ENCODE measurements around the gene SLC4A5. TPM values are rescaled to one million over a fixed set of nuclear protein-coding genes. Genes with fewer than 3 reads are reported as not detected.

SLC4A5 gene
- total RNA-seq, 1 experiment from 2014 or later: 1.8 TPM

DNA sequence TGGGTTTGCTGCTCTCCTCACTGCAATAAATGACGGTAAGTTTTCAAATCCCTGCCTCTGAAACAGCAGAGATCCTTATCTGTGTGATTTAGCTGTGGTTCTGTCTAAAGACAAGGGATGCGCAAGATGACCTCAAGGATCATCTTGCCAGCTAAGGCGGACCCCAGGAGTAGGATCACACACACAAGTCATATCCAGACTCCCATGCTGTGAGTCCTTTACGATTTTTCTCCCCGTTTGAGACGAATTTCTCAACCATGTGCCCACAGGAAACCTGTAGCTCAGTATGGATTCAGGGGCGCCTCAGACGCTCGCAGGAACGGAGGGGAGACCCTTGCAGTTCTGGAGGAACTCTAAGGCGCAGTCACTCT, 48.0 kb upstream of the SLC4A5 start:
- POLR2A ChIA-PET: interaction anchor here (0.7 to 1.6 kb wide), 8 partner anchors 9 to 67 kb away, joined by 3 to 12 read pairs (median 5); partner anchors contain the start of gene WBP1
- ATAC-seq (peak; percentile 25), DNase-seq (ENCODE audit: low spot score) (no peak)
- H3K4me1 Mint-ChIP-seq: peaks cover 4% of the 10 kb centered on the region; the same call in 1 of the 2 replicates
- no peak overlapping the region; the same call in 1 of the 2 replicates for H3K4me3 Mint-ChIP-seq
- no peaks in the 10 kb centered on the region for H3K36me3 Mint-ChIP-seq
- TF ChIP-seq ZNF232 (CRISPR knock-in tag; IDR thresholded peaks at IDR 0.05): no peak
- TF ChIP-seq JAZF1 (CRISPR knock-in tag; IDR thresholded peaks at IDR 0.05): no peak
- TF ChIP-seq TEAD1 (CRISPR knock-in tag; IDR thresholded peaks at IDR 0.05): no peak
- no peaks in the 10 kb centered on the region; the same call in none of the 2 replicates for H3K27me3 Mint-ChIP-seq (ENCODE audit: low read depth)
- peak overlapping the region; percentile 95 for H3K27ac Mint-ChIP-seq
- CTCF ChIA-PET: interaction anchor here (0.7 to 3.3 kb wide), 38 partner anchors 9 to 562 kb away, joined by 3 to 36 read pairs (median 5); partner anchors contain the start of genes AUP1, C2orf81, CCDC142 and DCTN1
- H3K9me3 Mint-ChIP-seq: no peaks in the 10 kb centered on the region

DNA sequence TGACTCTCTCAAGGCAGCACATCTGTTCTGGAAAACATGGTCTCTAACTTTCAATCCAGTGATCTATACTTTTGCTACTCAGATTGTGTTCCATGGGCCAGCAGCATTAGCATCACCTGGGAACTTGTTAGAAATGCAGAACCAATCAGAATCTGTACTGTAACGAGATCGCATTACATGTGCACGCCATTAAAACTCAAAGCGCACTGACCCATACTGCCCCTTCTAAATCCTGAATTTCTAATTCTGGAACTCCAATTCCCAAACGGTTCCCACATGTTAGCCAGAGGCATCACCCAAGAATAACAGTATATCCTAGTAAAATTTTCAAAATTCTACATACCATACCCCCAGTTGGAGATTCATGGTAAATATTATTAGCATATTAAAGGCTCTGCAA, 47.4 kb upstream of the SLC4A5 start:
- H3K4me3 Mint-ChIP-seq: no peak overlapping the region; the same call in 1 of the 2 replicates
- no peak overlapping the region for H3K27ac Mint-ChIP-seq
- no peaks in the 10 kb centered on the region; the same call in none of the 2 replicates for H3K27me3 Mint-ChIP-seq (ENCODE audit: low read depth)
- CTCF ChIA-PET: interaction anchor here (0.9 to 3.3 kb wide), 21 partner anchors 8 to 270 kb away, joined by 3 to 36 read pairs (median 8); partner anchors contain the start of genes AUP1, CCDC142, DCTN1 and MOB1A
- ATAC-seq (no peak), DNase-seq (ENCODE audit: low spot score) (no peak)
- no peaks in the 10 kb centered on the region for H3K36me3 Mint-ChIP-seq
- peaks cover 4% of the 10 kb centered on the region; the same call in 1 of the 2 replicates for H3K4me1 Mint-ChIP-seq
- H3K9me3 Mint-ChIP-seq: no peaks in the 10 kb centered on the region
- no peak for TF ChIP-seq SOX15 (CRISPR knock-in tag; IDR thresholded peaks at IDR 0.05)
- TF ChIP-seq, protein P1, sequence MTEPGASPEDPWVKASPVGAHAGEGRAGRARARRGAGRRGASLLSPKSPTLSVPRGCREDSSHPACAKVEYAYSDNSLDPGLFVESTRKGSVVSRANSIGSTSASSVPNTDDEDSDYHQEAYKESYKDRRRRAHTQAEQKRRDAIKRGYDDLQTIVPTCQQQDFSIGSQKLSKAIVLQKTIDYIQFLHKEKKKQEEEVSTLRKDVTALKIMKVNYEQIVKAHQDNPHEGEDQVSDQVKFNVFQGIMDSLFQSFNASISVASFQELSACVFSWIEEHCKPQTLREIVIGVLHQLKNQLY (CRISPR knock-in tag; IDR thresholded peaks at IDR 0.05): no peak
- TF ChIP-seq, protein P2, sequence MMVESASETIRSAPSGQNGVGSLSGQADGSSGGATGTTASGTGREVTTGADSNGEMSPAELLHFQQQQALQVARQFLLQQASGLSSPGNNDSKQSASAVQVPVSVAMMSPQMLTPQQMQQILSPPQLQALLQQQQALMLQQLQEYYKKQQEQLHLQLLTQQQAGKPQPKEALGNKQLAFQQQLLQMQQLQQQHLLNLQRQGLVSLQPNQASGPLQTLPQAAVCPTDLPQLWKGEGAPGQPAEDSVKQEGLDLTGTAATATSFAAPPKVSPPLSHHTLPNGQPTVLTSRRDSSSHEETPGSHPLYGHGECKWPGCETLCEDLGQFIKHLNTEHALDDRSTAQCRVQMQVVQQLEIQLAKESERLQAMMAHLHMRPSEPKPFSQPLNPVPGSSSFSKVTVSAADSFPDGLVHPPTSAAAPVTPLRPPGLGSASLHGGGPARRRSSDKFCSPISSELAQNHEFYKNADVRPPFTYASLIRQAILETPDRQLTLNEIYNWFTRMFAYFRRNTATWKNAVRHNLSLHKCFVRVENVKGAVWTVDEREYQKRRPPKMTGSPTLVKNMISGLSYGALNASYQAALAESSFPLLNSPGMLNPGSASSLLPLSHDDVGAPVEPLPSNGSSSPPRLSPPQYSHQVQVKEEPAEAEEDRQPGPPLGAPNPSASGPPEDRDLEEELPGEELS (CRISPR knock-in tag; IDR thresholded peaks at IDR 0.05): no peak
- TF ChIP-seq, protein P3, sequence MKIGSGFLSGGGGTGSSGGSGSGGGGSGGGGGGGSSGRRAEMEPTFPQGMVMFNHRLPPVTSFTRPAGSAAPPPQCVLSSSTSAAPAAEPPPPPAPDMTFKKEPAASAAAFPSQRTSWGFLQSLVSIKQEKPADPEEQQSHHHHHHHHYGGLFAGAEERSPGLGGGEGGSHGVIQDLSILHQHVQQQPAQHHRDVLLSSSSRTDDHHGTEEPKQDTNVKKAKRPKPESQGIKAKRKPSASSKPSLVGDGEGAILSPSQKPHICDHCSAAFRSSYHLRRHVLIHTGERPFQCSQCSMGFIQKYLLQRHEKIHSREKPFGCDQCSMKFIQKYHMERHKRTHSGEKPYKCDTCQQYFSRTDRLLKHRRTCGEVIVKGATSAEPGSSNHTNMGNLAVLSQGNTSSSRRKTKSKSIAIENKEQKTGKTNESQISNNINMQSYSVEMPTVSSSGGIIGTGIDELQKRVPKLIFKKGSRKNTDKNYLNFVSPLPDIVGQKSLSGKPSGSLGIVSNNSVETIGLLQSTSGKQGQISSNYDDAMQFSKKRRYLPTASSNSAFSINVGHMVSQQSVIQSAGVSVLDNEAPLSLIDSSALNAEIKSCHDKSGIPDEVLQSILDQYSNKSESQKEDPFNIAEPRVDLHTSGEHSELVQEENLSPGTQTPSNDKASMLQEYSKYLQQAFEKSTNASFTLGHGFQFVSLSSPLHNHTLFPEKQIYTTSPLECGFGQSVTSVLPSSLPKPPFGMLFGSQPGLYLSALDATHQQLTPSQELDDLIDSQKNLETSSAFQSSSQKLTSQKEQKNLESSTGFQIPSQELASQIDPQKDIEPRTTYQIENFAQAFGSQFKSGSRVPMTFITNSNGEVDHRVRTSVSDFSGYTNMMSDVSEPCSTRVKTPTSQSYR (CRISPR knock-in tag; IDR thresholded peaks at IDR 0.05): no peak
- TF ChIP-seq, protein P4, sequence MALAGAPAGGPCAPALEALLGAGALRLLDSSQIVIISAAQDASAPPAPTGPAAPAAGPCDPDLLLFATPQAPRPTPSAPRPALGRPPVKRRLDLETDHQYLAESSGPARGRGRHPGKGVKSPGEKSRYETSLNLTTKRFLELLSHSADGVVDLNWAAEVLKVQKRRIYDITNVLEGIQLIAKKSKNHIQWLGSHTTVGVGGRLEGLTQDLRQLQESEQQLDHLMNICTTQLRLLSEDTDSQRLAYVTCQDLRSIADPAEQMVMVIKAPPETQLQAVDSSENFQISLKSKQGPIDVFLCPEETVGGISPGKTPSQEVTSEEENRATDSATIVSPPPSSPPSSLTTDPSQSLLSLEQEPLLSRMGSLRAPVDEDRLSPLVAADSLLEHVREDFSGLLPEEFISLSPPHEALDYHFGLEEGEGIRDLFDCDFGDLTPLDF (CRISPR knock-in tag; IDR thresholded peaks at IDR 0.05): no peak
- no peak for TF ChIP-seq ZNF396 (CRISPR knock-in tag; IDR thresholded peaks at IDR 0.05; ENCODE audit: borderline replicate concordance)
- no peak for TF ChIP-seq GABPB1 (CRISPR knock-in tag; IDR thresholded peaks at IDR 0.05)
- TF ChIP-seq, protein P5, sequence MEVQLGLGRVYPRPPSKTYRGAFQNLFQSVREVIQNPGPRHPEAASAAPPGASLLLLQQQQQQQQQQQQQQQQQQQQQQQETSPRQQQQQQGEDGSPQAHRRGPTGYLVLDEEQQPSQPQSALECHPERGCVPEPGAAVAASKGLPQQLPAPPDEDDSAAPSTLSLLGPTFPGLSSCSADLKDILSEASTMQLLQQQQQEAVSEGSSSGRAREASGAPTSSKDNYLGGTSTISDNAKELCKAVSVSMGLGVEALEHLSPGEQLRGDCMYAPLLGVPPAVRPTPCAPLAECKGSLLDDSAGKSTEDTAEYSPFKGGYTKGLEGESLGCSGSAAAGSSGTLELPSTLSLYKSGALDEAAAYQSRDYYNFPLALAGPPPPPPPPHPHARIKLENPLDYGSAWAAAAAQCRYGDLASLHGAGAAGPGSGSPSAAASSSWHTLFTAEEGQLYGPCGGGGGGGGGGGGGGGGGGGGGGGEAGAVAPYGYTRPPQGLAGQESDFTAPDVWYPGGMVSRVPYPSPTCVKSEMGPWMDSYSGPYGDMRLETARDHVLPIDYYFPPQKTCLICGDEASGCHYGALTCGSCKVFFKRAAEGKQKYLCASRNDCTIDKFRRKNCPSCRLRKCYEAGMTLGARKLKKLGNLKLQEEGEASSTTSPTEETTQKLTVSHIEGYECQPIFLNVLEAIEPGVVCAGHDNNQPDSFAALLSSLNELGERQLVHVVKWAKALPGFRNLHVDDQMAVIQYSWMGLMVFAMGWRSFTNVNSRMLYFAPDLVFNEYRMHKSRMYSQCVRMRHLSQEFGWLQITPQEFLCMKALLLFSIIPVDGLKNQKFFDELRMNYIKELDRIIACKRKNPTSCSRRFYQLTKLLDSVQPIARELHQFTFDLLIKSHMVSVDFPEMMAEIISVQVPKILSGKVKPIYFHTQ (CRISPR knock-in tag; IDR thresholded peaks at IDR 0.05): no peak
- TF ChIP-seq, protein P6, sequence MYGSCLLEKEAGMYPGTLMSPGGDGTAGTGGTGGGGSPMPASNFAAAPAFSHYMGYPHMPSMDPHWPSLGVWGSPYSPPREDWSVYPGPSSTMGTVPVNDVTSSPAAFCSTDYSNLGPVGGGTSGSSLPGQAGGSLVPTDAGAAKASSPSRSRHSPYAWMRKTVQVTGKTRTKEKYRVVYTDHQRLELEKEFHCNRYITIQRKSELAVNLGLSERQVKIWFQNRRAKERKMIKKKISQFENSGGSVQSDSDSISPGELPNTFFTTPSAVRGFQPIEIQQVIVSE (CRISPR knock-in tag; IDR thresholded peaks at IDR 0.05; ENCODE audit: borderline replicate concordance): no peak
- no peak for TF ChIP-seq ZNF121 (CRISPR knock-in tag; IDR thresholded peaks at IDR 0.05)
- TF ChIP-seq, protein P7, sequence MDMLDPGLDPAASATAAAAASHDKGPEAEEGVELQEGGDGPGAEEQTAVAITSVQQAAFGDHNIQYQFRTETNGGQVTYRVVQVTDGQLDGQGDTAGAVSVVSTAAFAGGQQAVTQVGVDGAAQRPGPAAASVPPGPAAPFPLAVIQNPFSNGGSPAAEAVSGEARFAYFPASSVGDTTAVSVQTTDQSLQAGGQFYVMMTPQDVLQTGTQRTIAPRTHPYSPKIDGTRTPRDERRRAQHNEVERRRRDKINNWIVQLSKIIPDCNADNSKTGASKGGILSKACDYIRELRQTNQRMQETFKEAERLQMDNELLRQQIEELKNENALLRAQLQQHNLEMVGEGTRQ (CRISPR knock-in tag; IDR thresholded peaks at IDR 0.05): no peak
- TF ChIP-seq, protein P8, sequence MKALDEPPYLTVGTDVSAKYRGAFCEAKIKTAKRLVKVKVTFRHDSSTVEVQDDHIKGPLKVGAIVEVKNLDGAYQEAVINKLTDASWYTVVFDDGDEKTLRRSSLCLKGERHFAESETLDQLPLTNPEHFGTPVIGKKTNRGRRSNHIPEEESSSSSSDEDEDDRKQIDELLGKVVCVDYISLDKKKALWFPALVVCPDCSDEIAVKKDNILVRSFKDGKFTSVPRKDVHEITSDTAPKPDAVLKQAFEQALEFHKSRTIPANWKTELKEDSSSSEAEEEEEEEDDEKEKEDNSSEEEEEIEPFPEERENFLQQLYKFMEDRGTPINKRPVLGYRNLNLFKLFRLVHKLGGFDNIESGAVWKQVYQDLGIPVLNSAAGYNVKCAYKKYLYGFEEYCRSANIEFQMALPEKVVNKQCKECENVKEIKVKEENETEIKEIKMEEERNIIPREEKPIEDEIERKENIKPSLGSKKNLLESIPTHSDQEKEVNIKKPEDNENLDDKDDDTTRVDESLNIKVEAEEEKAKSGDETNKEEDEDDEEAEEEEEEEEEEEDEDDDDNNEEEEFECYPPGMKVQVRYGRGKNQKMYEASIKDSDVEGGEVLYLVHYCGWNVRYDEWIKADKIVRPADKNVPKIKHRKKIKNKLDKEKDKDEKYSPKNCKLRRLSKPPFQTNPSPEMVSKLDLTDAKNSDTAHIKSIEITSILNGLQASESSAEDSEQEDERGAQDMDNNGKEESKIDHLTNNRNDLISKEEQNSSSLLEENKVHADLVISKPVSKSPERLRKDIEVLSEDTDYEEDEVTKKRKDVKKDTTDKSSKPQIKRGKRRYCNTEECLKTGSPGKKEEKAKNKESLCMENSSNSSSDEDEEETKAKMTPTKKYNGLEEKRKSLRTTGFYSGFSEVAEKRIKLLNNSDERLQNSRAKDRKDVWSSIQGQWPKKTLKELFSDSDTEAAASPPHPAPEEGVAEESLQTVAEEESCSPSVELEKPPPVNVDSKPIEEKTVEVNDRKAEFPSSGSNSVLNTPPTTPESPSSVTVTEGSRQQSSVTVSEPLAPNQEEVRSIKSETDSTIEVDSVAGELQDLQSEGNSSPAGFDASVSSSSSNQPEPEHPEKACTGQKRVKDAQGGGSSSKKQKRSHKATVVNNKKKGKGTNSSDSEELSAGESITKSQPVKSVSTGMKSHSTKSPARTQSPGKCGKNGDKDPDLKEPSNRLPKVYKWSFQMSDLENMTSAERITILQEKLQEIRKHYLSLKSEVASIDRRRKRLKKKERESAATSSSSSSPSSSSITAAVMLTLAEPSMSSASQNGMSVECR (CRISPR knock-in tag; IDR thresholded peaks at IDR 0.05; ENCODE audit: borderline replicate concordance): no peak
- no peak for TF ChIP-seq ZNF219 (CRISPR knock-in tag; IDR thresholded peaks at IDR 0.05; ENCODE audit: borderline replicate concordance)
- TF ChIP-seq ZNF232 (CRISPR knock-in tag; IDR thresholded peaks at IDR 0.05): no peak
- POLR2A ChIA-PET: interaction anchor here (1.0 to 1.3 kb wide), 4 partner anchors 16 to 52 kb away, joined by 3 to 7 read pairs (median 5); no protein-coding TSS in a partner anchor
